Natural killer cell (primary cell): Measurements from ENCODE around the gene BMX. TPM values are rescaled to one million over a fixed set of nuclear protein-coding genes. Genes with fewer than 3 reads are reported as not detected.

Source experiments
- ATAC-seq, 3 donors: fragments of 150-1000 bp in 2 of 3; fragments of 200-7000 bp in 1 of 3; cut with Tn5 transposase; 1 replicate in 1 of 3; 2 replicates in 2 of 3; pipeline ENCODE4 v1.10.0; 2021; ENCODE audit warnings: mild to moderate bottlenecking in 2 of 3, moderate library complexity in 2 of 3
- DNase-seq, 2 donors: peaks; one replicate each; pipeline versions ENCODE4 v3.0.0 to v3.0.0-alpha.2; 2013 to 2021; ENCODE audit warnings: mixed read lengths in 1 of 2
- H3K27ac ChIP-seq: one replicate; pipeline ENCODE4 v1.5.1; 2013; ENCODE audit warnings: mild to moderate bottlenecking, low read length
- H3K27me3 ChIP-seq: one replicate; pipeline ENCODE4 v1.6.1; 2013; ENCODE audit warnings: low read length; ENCODE audit not compliant: control insufficient read depth, insufficient read depth
- H3K36me3 ChIP-seq: one replicate; pipeline ENCODE4 v1.6.1; 2013; ENCODE audit warnings: low read length; ENCODE audit not compliant: control insufficient read depth, insufficient read depth
- H3K4me1 ChIP-seq: one replicate; pipeline ENCODE4 v1.6.1; 2013; ENCODE audit warnings: low read length; ENCODE audit not compliant: control insufficient read depth, insufficient read depth
- H3K4me3 ChIP-seq: one replicate; pipeline ENCODE4 v1.5.1; 2013; ENCODE audit warnings: low read length
- H3K9me3 ChIP-seq: one replicate; pipeline ENCODE4 v1.6.1; 2013; ENCODE audit warnings: low read length; ENCODE audit not compliant: control insufficient read depth, insufficient read depth
- H3K27ac Mint-ChIP-seq, 2 donors: one replicate each; pipeline ENCODE4 v1.8.0; 2022; ENCODE audit warnings: mild to moderate bottlenecking in 2 of 2, mixed read lengths in 2 of 2, moderate library complexity in 1 of 2
- H3K27me3 Mint-ChIP-seq, 2 donors: one replicate each; pipeline ENCODE4 v1.8.0; 2022; ENCODE audit warnings: low read depth in 2 of 2, mixed read lengths in 2 of 2
- H3K36me3 Mint-ChIP-seq: one replicate; pipeline ENCODE4 v1.8.0; 2022; ENCODE audit warnings: mixed read lengths
- H3K4me1 Mint-ChIP-seq, 2 donors: one replicate each; pipeline ENCODE4 v1.8.0; 2022; ENCODE audit warnings: mixed read lengths in 2 of 2
- H3K4me3 Mint-ChIP-seq: one replicate; pipeline ENCODE4 v1.8.0; 2022; ENCODE audit warnings: mild to moderate bottlenecking, moderate library complexity, mixed read lengths
- H3K9me3 Mint-ChIP-seq, 2 donors: one replicate each; pipeline ENCODE4 v1.8.0; 2022; ENCODE audit warnings: mixed read lengths in 2 of 2
- CTCF ChIP-seq: fragments of 200-600 bp; IDR thresholded peaks from one replicate; pipeline ENCODE4 v1.8.0; 2022; ENCODE audit warnings: antibody characterized with exemption
- WGBS: methylation state at CpG from one replicate; pipeline ENCODE4 v1.1.7; 2013; ENCODE audit warnings: missing lambda C conversion rate; ENCODE audit not compliant: insufficient coverage; 5-methylcytosine and 5-hydroxymethylcytosine counted together
- intact Hi-C: fragments of 100-400 bp; cut with micrococcal nuclease; formaldehyde crosslinking; loops from one replicate; pipeline ENCODE4 v1.14.2; 2022
- total RNA-seq, 4 donors: library from RNA; stranded (reverse); fragments of 120-200 nt in 1 of 4; gene quantifications; one replicate each; pipeline versions ENCODE4 v1.2.3 to v1.2.4, GENCODE V29; 2013 to 2022

The BMX gene
- total RNA-seq, 3 donors from 2014 or later (not counting 1 experiment from before 2014, with no cell fraction given), result 0.30 TPM; not detected in 2

DNA sequence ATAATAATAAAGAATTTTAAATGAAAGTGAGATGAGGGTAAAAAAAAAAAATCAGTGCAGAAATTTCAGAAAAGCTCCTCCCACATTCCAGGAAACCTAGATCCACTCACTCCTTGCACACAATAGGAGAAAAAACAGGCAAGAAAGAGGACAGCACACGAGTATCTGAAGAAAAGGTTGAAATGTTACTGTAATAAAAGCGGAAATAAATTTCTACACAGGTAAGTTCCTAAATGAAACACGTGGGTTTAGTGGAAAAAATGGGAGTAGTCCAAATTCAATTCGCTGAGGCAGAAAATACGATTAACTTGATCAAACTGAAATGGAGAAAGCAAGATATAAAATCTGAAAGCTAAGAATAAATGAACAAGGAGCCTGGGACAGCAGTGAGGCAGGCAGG, 102.2 kb downstream of the BMX start:
- Mint-ChIP-seq H3K4me3 (no peak overlapping the region), H3K9me3 (no peaks in the 10 kb centered on the region), H3K27ac (no peak overlapping the region), H3K27me3 (peaks cover 0 to 54% of the 10 kb centered on the region in 2 donors), H3K4me1 (no peaks in the 10 kb centered on the region), H3K36me3 (no peaks in the 10 kb centered on the region)
- no peaks in the 10 kb centered on the region for H3K4me1 ChIP-seq
- no peak for DNase-seq
- TF ChIP-seq CTCF, result no peak
- intact Hi-C loops, result no loop called here
- no peak for ATAC-seq
- H3K27ac ChIP-seq, result no peak overlapping the region
- no peak overlapping the region for H3K4me3 ChIP-seq
- 84% methylated on average over 4 of the region's 5 CpGs for WGBS
- H3K9me3 ChIP-seq, result no peaks in the 10 kb centered on the region
- no peaks in the 10 kb centered on the region for H3K27me3 ChIP-seq
- no peaks in the 10 kb centered on the region for H3K36me3 ChIP-seq

GRCh38 chrX:15605226-15605625, 104.6 kb downstream of the BMX start:
- ATAC-seq, result no peak
- no CpG with 5 or more reads among the region's 1 CpG for WGBS
- no peak overlapping the region for H3K27ac Mint-ChIP-seq

More at GRCh38 chrX:15605226-15605625, 104.6 kb downstream of the BMX start:
- Histone ChIP-seq H3K27ac (no peak overlapping the region), H3K9me3 (no peaks in the 10 kb centered on the region), H3K4me3 (no peak overlapping the region), H3K27me3 (no peaks in the 10 kb centered on the region), H3K4me1 (no peaks in the 10 kb centered on the region), H3K36me3 (no peaks in the 10 kb centered on the region)
- H3K4me1 Mint-ChIP-seq, result no peaks in the 10 kb centered on the region
- DNase-seq, result no peak
- no peak overlapping the region for H3K4me3 Mint-ChIP-seq
- TF ChIP-seq CTCF, result no peak
- H3K9me3 Mint-ChIP-seq, result no peaks in the 10 kb centered on the region
- intact Hi-C loops, result no loop called here
- H3K27me3 Mint-ChIP-seq, result peaks cover 3 to 60% of the 10 kb centered on the region in 2 donors
- no peaks in the 10 kb centered on the region for H3K36me3 Mint-ChIP-seq

Other genes starting within 250 kb of the BMX start
- not detected for gene ASB9, start 230.7 kb upstream of the BMX start, total RNA-seq
- gene ASB11, start 185.2 kb upstream of the BMX start, total RNA-seq, result under 1 TPM in 1 of 3 donors, not detected in 2; 0.24 TPM
- gene PIGA, start 165.3 kb upstream of the BMX start, total RNA-seq, result 100 to 1,000 TPM in 1 of 3 donors, 10 to 100 TPM in 2; 71.8 to 111 (median 87.6) TPM
- not detected for gene VEGFD, start 116.4 kb upstream of the BMX start, total RNA-seq
- gene PIR, start 7.5 kb upstream of the BMX start, total RNA-seq, result under 1 TPM in 1 of 3 donors, not detected in 2; 0.57 TPM
- not detected for gene ACE2, start 100.2 kb downstream of the BMX start, total RNA-seq
- under 1 TPM in 1 of 3 donors, not detected in 2; 0.28 TPM for gene CLTRN, start 164.0 kb downstream of the BMX start, total RNA-seq
- 100 to 1,000 TPM in 1 of 3 donors, 10 to 100 TPM in 2; 56.3 to 111 (median 80.5) TPM for gene CA5B, start 237.5 kb downstream of the BMX start, total RNA-seq